HEK293 (cell line): ENCODE results near the gene CDH5.
A peak's percentile ranks its signal among the peaks of the same experiment; 100 is the strongest.

Source experiments
- CTCF ChIA-PET: fragments of 350-600 bp; formaldehyde crosslinking; extraction: SDS; loops from one replicate; lab custom pipeline; 2021; ENCODE audit warnings: antibody characterized with exemption; lab: Yijun Ruan, JAX
- POLR2A ChIA-PET: fragments of 300-600 bp; formaldehyde crosslinking; extraction: SDS; loops from one replicate; lab custom pipeline; 2020; ENCODE audit warnings: antibody characterized with exemption, inconsistent platforms; lab: Yijun Ruan, JAX
- H3K27ac ChIP-seq: fragments of 200-500 bp; sonication (Bioruptor generic); 2 replicates; pipeline ENCODE4 v1.5.1; 2014; ENCODE audit warnings: low read depth, low read length, control low read depth, inconsistent platforms; ENCODE audit errors: extremely low read depth
- H3K36me3 ChIP-seq, 2 experiments: fragments of 200-500 bp in 1 of 2; sonication (Bioruptor generic) in 1 of 2; 1 replicate in 1 of 2; 2 replicates in 1 of 2; pipeline ENCODE4 v1.5.1; 2014 to 2017; ENCODE audit warnings: inconsistent platforms in 2 of 2, low read length in 2 of 2; ENCODE audit not compliant: control insufficient read depth in 2 of 2, insufficient read depth in 1 of 2
- H3K4me1 ChIP-seq: fragments of 200-500 bp; sonication (Bioruptor generic); 2 replicates; pipeline ENCODE4 v1.5.1; 2014; ENCODE audit warnings: mild to moderate bottlenecking, low read length, inconsistent platforms; ENCODE audit not compliant: control insufficient read depth, insufficient read depth
- H3K4me3 ChIP-seq: 2 replicates; pipeline ENCODE4 v1.5.1; 2011; ENCODE audit warnings: low read depth, mild to moderate bottlenecking, control low read depth, low read length, moderate library complexity
- H3K9me3 ChIP-seq: fragments of 200-500 bp; sonication (Bioruptor generic); 2 replicates; pipeline ENCODE4 v1.5.1; 2014; ENCODE audit warnings: low read depth, low read length, inconsistent platforms; ENCODE audit not compliant: control insufficient read depth, insufficient read depth
- AEBP2 ChIP-seq: fragments of 450-650 bp; formaldehyde crosslinking; IDR thresholded peaks from 2 replicates; pipeline ENCODE4 v1.5.1; 2016; ENCODE audit warnings: missing biosample characterization, missing genetic modification characterization, borderline replicate concordance
- EGR2 ChIP-seq: fragments of 450-650 bp; formaldehyde crosslinking; IDR thresholded peaks from 2 replicates; pipeline ENCODE4 v1.5.1; 2016; ENCODE audit warnings: low read depth, missing biosample characterization, missing genetic modification characterization
- GLI4 ChIP-seq: fragments of 450-650 bp; formaldehyde crosslinking; IDR thresholded peaks from 2 replicates; pipeline ENCODE4 v1.5.1; 2016; ENCODE audit warnings: missing biosample characterization, missing genetic modification characterization
- HOXD13 ChIP-seq: sonication (generic); formaldehyde crosslinking; IDR thresholded peaks from 2 replicates; pipeline ENCODE4 v1.8.0; 2022; ENCODE audit warnings: missing genetic modification reagents, borderline replicate concordance
- KLF8 ChIP-seq: fragments of 450-650 bp; formaldehyde crosslinking; IDR thresholded peaks from 2 replicates; pipeline ENCODE4 v1.5.1; 2016; ENCODE audit warnings: missing biosample characterization, missing genetic modification characterization
- SETDB1 ChIP-seq: IDR thresholded peaks from one replicate; pipeline ENCODE4 v1.6.1; 2017; ENCODE audit warnings: mild to moderate bottlenecking, low read length, moderate library complexity, mixed read lengths; ENCODE audit not compliant: insufficient read length
- ZBTB10 ChIP-seq: fragments of 450-650 bp; formaldehyde crosslinking; IDR thresholded peaks from 2 replicates; pipeline ENCODE4 v1.5.1; 2016; ENCODE audit warnings: missing biosample characterization, missing genetic modification characterization
- ZBTB21 ChIP-seq: fragments of 450-650 bp; formaldehyde crosslinking; IDR thresholded peaks from 2 replicates; pipeline ENCODE4 v1.5.1; 2017; ENCODE audit warnings: missing biosample characterization, missing genetic modification characterization
- ZBTB26 ChIP-seq: fragments of 450-650 bp; formaldehyde crosslinking; optimal IDR thresholded peaks from 2 replicates; pipeline ENCODE3; 2016; ENCODE audit warnings: missing biosample characterization, mild to moderate bottlenecking, missing genetic modification characterization
- ZNF112 ChIP-seq: fragments of 450-650 bp; formaldehyde crosslinking; IDR thresholded peaks from 2 replicates; pipeline ENCODE4 v1.5.0; 2017; ENCODE audit warnings: missing biosample characterization, missing genetic modification characterization
- ZNF391 ChIP-seq: fragments of 450-650 bp; formaldehyde crosslinking; IDR thresholded peaks from 2 replicates; pipeline ENCODE4 v1.5.1; 2016; ENCODE audit warnings: low read depth, missing biosample characterization, missing genetic modification characterization, borderline replicate concordance
- ZNF398 ChIP-seq: fragments of 450-650 bp; formaldehyde crosslinking; IDR thresholded peaks from 2 replicates; pipeline ENCODE4 v1.5.1; 2017; ENCODE audit warnings: missing biosample characterization, missing genetic modification characterization
- ZNF529 ChIP-seq: fragments of 450-650 bp; formaldehyde crosslinking; IDR thresholded peaks from 2 replicates; pipeline ENCODE4 v1.5.1; 2017; ENCODE audit warnings: missing genetic modification characterization, missing biosample characterization; ENCODE audit not compliant: insufficient replicate concordance
- ZNF549 ChIP-seq: fragments of 450-650 bp; IDR thresholded peaks from 2 replicates; pipeline ENCODE4 v1.5.1; 2018; ENCODE audit warnings: missing biosample characterization, missing genetic modification characterization, mild to moderate bottlenecking, inconsistent platforms, moderate library complexity
- ZNF580 ChIP-seq: fragments of 450-650 bp; formaldehyde crosslinking; IDR thresholded peaks from 2 replicates; pipeline ENCODE4 v1.5.1; 2016; ENCODE audit warnings: missing biosample characterization, missing genetic modification characterization
- ZNF645 ChIP-seq: fragments of 450-650 bp; formaldehyde crosslinking; IDR thresholded peaks from 2 replicates; pipeline ENCODE4; 2016; ENCODE audit warnings: missing biosample characterization, missing genetic modification characterization
- ZNF792 ChIP-seq: fragments of 450-650 bp; formaldehyde crosslinking; IDR thresholded peaks from 2 replicates; pipeline ENCODE4 v1.5.1; 2016; ENCODE audit warnings: missing biosample characterization, missing genetic modification characterization
- ZNF837 ChIP-seq: fragments of 450-650 bp; formaldehyde crosslinking; IDR thresholded peaks from 2 replicates; pipeline ENCODE4 v1.5.1; 2016; ENCODE audit warnings: missing biosample characterization, missing genetic modification characterization
- ZSCAN18 ChIP-seq: fragments of 450-650 bp; formaldehyde crosslinking; IDR thresholded peaks from 2 replicates; pipeline ENCODE4 v1.5.1; 2016; ENCODE audit warnings: missing biosample characterization, missing genetic modification characterization

CDH5 gene

GRCh38 chr16:66416136-66416535 lies 49.6 kb downstream of the CDH5 start:
- Histone ChIP-seq H3K4me1 (no peaks in the 10 kb centered on the region), H3K36me3 (no peaks in the 10 kb centered on the region), H3K9me3 (no peaks in the 10 kb centered on the region), H3K27ac (no peak overlapping the region), H3K4me3 (no peak overlapping the region)
- TF ChIP-seq ZNF398 (tag by site-specific recombination) (no peak), ZNF112 (no peak), ZBTB26 (no peak), ZNF792 (tag by site-specific recombination) (no peak), HOXD13 (CRISPR knock-in tag) (no peak), ZNF549 (tag by site-specific recombination) (no peak), AEBP2 (tag by site-specific recombination) (no peak), ZNF580 (tag by site-specific recombination) (no peak), ZSCAN18 (tag by site-specific recombination) (no peak), ZBTB21 (tag by site-specific recombination) (no peak), ZNF837 (tag by site-specific recombination) (no peak), ZNF645 (tag by site-specific recombination) (no peak)
- CTCF ChIA-PET: interaction anchor here (0.6 to 2.3 kb wide), 2 partner anchors 10 to 116 kb away, joined by 5 to 8 read pairs; no protein-coding TSS in a partner anchor
- POLR2A ChIA-PET: no interaction called here

- no peak for TF ChIP-seq KLF8 (tag by site-specific recombination)
- TF ChIP-seq ZNF529 (tag by site-specific recombination): peak; percentile 99
- TF ChIP-seq ZBTB10 (tag by site-specific recombination): no peak
- TF ChIP-seq ZNF391: no peak
- TF ChIP-seq SETDB1: peak; percentile 24
- no peak for TF ChIP-seq EGR2 (tag by site-specific recombination)
- no peak for TF ChIP-seq GLI4
- Histone ChIP-seq H3K4me3 (no peak overlapping the region), H3K9me3 (no peaks in the 10 kb centered on the region), H3K36me3 (no peaks in the 10 kb centered on the region), H3K27ac (no peak overlapping the region), H3K4me1 (no peaks in the 10 kb centered on the region)
- CTCF ChIA-PET: interaction anchor here (0.6 to 2.2 kb wide), 2 partner anchors 11 to 1717 kb away, joined by 3 to 11 read pairs; no protein-coding TSS in a partner anchor
- POLR2A ChIA-PET: no interaction called here
Measured at GRCh38 chr16:66416939-66417700, 50.6 kb downstream of the CDH5 start.
